ENCODE data around the gene CRTC1.

DNA sequence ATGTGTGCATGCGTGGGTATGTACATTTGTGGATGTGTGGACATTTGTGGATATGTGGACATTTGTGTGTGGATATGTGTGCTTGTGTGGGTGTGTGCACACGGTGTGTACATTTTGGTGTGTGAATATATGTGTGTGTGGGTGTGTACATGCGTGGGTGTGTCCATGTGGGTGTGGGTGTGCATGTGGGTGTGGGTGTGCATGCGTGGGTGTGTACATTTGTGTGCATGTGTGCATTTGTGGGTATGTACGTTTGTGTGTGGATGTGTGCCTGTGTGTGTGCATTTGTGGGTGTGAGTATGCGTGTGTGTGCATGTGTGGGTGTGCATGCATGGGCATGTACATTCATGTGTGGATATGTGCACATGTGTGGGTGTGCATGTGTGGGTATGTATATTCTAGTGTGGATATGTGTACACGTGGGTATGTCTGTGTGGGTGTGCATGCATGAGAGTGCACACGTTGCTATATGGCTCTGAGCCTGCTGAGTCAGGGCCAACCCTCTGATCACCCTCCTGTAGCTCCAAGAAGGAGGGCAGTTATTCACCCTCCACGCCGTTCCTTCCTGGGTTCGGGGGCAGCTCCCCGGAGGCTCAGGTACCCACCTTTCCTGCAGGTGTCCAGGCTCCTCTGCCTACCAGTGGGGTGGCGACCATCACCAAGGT lies 87.3 kb downstream of the CRTC1 start:
- TF ChIP-seq POLR2AphosphoS5 (IDR thresholded peaks at IDR 0.05; ENCODE audit: low read depth, low read length) (no peak), REST (IDR thresholded peaks at IDR 0.05; ENCODE audit: insufficient read depth in 1 of 2, low read depth in 2 of 2, low read length in 2 of 2) (no peak), TAF1 (IDR thresholded peaks at IDR 0.05; ENCODE audit: borderline replicate concordance, insufficient read depth, low read length) (no peak)
